ENCODE results near the gene TRAF7. TPM values are rescaled to one million over a fixed set of nuclear protein-coding genes. Genes with fewer than 3 reads are reported as not detected.

Gene TRAF7
- total RNA-seq, 1 experiment from 2014 or later, result 160 TPM

DNA sequence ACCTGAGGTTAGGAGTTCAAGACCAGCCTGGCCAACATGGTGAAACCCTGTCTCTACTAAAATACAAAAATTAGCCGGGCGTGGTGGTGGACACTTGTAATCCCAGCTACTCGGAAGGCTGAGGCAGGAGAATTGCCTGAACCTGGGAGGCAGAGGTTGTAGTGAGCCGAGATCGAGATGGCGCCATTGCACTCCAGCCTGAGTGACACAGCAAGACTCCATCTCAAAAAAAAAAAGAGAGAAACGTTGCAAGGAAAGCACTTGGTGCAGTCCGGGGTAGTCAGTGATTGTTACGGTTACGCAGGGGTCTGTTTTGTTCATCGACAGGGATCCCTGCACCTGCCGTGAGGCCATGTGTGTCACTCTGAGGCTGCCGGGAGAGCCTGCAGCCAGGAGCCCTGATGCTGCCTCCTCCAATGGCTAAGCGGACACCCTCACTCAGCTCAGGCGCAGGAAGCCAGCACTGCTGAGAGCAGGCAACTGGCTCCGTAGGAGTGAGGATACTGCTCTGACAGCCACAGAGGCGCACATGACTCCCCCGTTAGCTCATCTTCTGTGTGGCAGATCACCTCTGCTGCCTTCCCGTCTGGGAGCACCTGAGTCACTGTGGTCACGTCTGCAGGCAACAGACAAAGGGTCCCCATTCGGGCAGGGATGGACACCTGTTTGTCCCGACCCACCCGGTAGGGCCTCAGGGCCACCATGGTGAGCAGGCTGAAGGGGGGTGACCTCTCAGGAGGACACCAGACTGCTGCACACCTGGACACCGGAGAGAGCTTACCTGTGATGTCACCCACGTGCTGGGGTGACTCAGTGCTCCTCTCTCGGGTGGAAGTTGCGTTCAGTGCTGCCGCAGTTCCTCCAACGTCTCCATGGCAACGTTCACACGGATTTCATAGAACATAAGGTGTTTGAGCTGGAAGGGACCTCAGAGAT is 12.4 kb upstream of the TRAF7 start:
- H3K36me3 ChIP-seq (ENCODE audit: control insufficient read depth in 1 of 2, insufficient read depth in 2 of 2, low read length in 2 of 2), result no peaks in the 10 kb centered on the region
- DNase-seq (ENCODE audit: low read depth, low spot score) (no peak), ATAC-seq (no peak)
- intact Hi-C loops (cut with micrococcal nuclease), result loop anchor here (5.0 kb wide), 2 partner anchors 96 to 141 kb away; partner anchors contain the start of genes NTHL1 and TSC2
- H3K27ac ChIP-seq (ENCODE audit: low read depth, low read length), result no peak overlapping the region
- H3K9ac ChIP-seq (ENCODE audit: low read length), result no peak overlapping the region
- peaks cover 8 to 32% of the 10 kb centered on the region in 2 experiments; a peak in 3 of 4 replicates for H3K4me1 ChIP-seq (ENCODE audit: control insufficient read depth in 1 of 2, insufficient read depth in 2 of 2, low read length in 2 of 2)
- H3K27me3 ChIP-seq (ENCODE audit: insufficient read depth, low read length), result no peaks in the 10 kb centered on the region
- TF ChIP-seq, protein P1, sequence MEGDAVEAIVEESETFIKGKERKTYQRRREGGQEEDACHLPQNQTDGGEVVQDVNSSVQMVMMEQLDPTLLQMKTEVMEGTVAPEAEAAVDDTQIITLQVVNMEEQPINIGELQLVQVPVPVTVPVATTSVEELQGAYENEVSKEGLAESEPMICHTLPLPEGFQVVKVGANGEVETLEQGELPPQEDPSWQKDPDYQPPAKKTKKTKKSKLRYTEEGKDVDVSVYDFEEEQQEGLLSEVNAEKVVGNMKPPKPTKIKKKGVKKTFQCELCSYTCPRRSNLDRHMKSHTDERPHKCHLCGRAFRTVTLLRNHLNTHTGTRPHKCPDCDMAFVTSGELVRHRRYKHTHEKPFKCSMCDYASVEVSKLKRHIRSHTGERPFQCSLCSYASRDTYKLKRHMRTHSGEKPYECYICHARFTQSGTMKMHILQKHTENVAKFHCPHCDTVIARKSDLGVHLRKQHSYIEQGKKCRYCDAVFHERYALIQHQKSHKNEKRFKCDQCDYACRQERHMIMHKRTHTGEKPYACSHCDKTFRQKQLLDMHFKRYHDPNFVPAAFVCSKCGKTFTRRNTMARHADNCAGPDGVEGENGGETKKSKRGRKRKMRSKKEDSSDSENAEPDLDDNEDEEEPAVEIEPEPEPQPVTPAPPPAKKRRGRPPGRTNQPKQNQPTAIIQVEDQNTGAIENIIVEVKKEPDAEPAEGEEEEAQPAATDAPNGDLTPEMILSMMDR (IDR thresholded peaks at IDR 0.05 in 2 of 3, conservative IDR thresholded peaks at IDR 0.05 in 1 of 3; ENCODE audit: borderline replicate concordance in 1 of 3, insufficient read depth in 1 of 3, low read depth in 2 of 3, low read length in 2 of 3), result no peak
- no peak for TF ChIP-seq ZFX (IDR thresholded peaks at IDR 0.05)
- TF ChIP-seq ZBTB33 (IDR thresholded peaks at IDR 0.05; ENCODE audit: extremely low read depth, insufficient replicate concordance, low read length), result no peak
- no peak for TF ChIP-seq JUND (IDR thresholded peaks at IDR 0.05)
- TF ChIP-seq, protein P2, sequence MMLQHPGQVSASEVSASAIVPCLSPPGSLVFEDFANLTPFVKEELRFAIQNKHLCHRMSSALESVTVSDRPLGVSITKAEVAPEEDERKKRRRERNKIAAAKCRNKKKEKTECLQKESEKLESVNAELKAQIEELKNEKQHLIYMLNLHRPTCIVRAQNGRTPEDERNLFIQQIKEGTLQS (IDR thresholded peaks at IDR 0.05), result no peak
- no peak for TF ChIP-seq SRF (IDR thresholded peaks at IDR 0.05; ENCODE audit: low read depth)
- TF ChIP-seq YY1 (IDR thresholded peaks at IDR 0.05; ENCODE audit: extremely low read depth, insufficient replicate concordance, low read depth, low read length), result no peak
- TF ChIP-seq FOSL1 (IDR thresholded peaks at IDR 0.05; ENCODE audit: low read depth), result no peak
- no peak for TF ChIP-seq CEBPB (IDR thresholded peaks at IDR 0.05; ENCODE audit: low read depth)
- no peak for TF ChIP-seq SIN3A (IDR thresholded peaks at IDR 0.05; ENCODE audit: low read depth)
- TF ChIP-seq POLR2AphosphoS5 (IDR thresholded peaks at IDR 0.05; ENCODE audit: low read depth, low read length), result no peak
- no peak for TF ChIP-seq ZNF274 (IDR thresholded peaks at IDR 0.05; ENCODE audit: low read depth, low read length)
- TF ChIP-seq EGR1 (IDR thresholded peaks at IDR 0.05; ENCODE audit: low read depth), result no peak
- RAD21 ChIA-PET (ENCODE audit: low non-redundant PET in 1 of 2, low total read pairs in 2 of 2, uncharacterized antibody in 2 of 2, unreplicated experiment in 2 of 2), result no interaction called here
- H2AFZ ChIP-seq (ENCODE audit: low read depth, low read length, poor library complexity, severe bottlenecking), result no peak overlapping the region
- BruUV-seq (replicated peaks), result no TSS peak
- no peaks in the 10 kb centered on the region for H3K79me2 ChIP-seq (ENCODE audit: insufficient read depth, low read length)
- H3K9me3 ChIP-seq (ENCODE audit: control insufficient read depth in 1 of 2, insufficient read depth in 1 of 2, low read depth in 1 of 2, low read length in 2 of 2), result no peaks in the 10 kb centered on the region
- no peak overlapping the region for H3K4me2 ChIP-seq (ENCODE audit: low read length)
- H3K4me3 ChIP-seq (replicated peaks in 1 of 2; ENCODE audit: low read depth in 1 of 2, low read length in 2 of 2), result no peak overlapping the region
- CTCF ChIA-PET, result no interaction called here
- no peaks in the 10 kb centered on the region for H4K20me1 ChIP-seq (ENCODE audit: insufficient read depth)
- POLR2A ChIA-PET, result no interaction called here
- H3K9me2 ChIP-seq (ENCODE audit: insufficient read depth), result no peaks in the 10 kb centered on the region
